Inflammatory macrophage treated with lipopolysaccharide for 1 hour (primary cell): ENCODE results near the gene ZNF205.
"Not testable (repeated sequence)": the region's sequence is repeated elsewhere in the genome, so short reads cannot be mapped to it uniquely, and the experiment has no call there.

Experiments
- DNase-seq, 2 donors: peaks; one replicate each; pipeline ENCODE4 v3.0.0-alpha.2; 2020 to 2022

The ZNF205 gene

GRCh38 chr16:3150346-3151218 lies 38.2 kb downstream of the ZNF205 start:
- peak; percentile 96 to 100 for DNase-seq

DNA sequence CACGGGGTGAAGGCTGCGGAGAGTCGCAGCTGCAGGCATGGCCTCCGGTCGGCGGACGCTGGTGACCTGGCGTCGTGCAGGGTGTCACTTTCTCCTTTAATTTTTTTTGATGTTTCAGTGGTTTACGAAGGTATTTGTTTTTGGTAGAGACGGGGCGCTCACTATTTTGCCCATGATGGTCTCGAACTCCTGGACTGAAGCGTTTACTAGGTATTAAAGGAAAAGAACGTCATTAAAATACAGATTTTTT lies 39.6 kb downstream of the ZNF205 start:
- DNase-seq = no peak

DNA sequence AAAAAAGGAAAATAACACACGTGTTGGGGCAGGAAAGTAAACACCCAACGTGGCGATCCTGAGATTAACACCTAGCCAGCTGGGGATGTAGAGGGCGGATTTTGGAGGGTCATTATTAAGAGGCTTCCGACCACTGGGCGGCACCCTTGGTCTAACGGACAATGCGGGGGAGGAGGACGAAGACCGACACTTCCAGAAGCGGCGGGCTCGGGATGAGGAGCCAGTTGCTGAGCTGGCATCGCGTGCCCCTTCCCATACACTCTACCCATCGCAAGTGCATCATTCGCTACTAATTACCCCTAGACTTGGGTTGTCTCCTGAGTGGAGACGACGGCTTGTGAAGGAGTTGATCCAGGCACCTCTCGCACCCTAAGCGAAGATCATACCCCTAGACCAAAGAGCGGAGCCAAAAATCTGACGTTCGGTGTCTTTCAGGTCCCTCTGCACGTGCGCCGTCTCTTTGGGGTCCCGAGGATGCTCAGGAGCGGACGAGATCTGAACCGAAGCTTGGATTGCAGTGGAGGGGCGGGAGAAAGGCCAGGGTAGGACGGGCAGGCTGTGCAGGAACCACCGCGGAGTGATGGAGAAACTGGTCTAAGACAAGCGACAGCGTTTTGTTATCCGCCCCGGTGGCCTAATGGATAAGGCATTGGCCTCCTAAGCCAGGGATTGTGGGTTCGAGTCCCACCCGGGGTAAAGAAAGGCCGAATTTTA lies 40.0 kb downstream of the ZNF205 start:
- peak; percentile 79 to 98 for DNase-seq

DNA sequence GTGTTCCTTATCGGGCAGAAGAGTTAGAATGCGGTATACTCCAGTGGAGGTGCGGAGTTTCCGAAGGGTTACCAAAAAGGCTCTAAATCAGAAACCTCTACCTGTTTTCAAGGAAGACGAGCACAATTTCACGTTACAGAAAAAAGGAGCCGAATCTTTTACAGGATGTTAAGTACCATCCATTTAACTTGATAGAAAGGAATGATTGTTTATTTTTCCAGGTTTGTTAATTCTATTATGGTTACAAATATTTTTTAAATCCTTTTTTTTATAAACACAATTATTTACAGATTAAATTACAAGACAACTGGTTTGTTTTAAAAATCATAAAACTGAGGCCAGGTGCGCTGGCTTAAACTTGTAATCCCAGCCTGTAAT lies 40.6 kb downstream of the ZNF205 start:
- no peak for DNase-seq

- no peak for DNase-seq
These were observed 42.8 kb downstream of the ZNF205 start for GRCh38 chr16:3155181-3155580.

DNA sequence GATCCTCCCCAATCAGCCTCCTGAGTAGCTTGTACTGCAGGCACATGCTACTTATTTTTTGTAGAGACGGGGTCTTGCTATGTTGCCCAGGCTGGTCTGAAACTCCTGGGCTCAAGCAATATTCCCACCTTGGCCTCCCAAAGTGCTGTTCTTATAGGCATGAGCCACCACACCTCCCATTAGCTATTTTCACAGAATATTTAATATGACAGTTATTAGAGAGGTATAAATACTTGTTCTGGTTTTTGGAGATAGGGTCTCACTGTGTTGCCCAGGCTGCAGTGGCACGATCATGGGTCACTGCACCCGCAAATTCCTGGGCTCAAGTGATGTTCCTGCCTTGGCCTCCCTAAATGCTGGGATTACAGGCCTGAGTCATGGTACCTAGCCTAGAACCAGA lies 43.6 kb downstream of the ZNF205 start:
- DNase-seq = no peak

GRCh38 chr16:3157229-3158025 lies 45.0 kb downstream of the ZNF205 start:
- DNase-seq = peak; percentile 81 to 90

DNA sequence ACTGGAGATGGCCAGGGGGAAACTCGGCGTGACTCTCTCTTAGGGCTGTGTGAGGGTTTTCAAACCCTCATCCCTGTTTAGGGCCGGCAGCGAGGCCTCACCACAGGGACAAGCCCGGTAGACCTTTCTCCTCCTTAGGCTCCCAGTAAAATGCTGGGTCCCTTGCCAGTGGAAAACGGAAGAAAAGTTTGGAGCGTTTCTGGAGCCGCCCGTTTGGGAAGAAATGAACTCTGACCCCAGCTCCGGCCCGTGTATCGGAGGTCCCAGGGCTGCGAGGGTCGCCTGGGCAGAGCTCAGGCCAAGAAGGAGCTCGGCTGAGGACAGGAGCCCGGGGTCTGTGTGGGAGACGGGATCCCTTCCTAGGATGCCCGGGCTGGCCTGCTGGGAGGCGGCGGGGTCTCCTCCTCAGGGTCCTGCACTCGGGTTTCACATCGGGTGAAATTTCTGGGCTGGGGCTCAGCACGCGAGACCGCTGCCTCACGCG lies 45.7 kb downstream of the ZNF205 start:
- no peak for DNase-seq

- DNase-seq = peak; percentile 74 to 87
These were observed 46.3 kb downstream of the ZNF205 start for GRCh38 chr16:3158510-3159314.

DNA sequence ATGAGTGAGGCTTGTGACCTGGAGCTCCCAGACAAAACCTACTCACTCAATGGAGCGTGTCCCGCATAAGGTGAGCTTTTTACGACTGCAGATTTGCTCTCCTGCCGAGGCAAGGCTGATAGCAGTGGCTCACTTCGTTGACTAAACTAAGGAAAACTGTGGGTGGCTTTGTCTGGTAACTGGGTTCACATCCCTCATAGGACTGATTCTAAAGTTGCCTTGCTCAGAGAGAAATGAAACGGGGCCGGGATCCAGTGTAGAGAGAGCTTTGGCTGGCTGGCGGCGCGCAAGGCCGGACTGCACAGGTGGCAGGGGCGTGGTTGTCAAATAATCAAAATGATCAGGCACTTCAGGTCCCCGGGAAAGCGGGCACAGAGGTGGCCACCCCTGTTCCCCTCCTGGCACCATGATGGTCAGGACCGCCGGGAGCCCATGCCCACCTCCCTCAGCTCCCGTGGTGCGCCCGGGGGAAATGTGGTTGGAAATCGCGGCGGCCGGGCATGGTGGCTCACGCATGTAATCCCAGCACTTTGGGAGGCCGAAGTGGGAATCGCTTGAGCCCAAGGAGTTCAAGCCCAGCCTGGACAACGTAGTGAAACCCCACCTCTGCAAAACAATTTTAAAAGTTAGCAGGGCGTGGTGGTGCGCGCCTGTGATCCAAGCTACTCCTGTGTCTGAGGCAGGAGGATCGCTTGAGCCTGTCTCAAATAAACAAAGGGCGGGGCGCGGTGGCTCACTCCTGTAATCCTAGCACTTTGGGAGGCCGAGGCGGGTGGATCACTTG lies 49.0 kb downstream of the ZNF205 start:
- DNase-seq = no peak

DNA sequence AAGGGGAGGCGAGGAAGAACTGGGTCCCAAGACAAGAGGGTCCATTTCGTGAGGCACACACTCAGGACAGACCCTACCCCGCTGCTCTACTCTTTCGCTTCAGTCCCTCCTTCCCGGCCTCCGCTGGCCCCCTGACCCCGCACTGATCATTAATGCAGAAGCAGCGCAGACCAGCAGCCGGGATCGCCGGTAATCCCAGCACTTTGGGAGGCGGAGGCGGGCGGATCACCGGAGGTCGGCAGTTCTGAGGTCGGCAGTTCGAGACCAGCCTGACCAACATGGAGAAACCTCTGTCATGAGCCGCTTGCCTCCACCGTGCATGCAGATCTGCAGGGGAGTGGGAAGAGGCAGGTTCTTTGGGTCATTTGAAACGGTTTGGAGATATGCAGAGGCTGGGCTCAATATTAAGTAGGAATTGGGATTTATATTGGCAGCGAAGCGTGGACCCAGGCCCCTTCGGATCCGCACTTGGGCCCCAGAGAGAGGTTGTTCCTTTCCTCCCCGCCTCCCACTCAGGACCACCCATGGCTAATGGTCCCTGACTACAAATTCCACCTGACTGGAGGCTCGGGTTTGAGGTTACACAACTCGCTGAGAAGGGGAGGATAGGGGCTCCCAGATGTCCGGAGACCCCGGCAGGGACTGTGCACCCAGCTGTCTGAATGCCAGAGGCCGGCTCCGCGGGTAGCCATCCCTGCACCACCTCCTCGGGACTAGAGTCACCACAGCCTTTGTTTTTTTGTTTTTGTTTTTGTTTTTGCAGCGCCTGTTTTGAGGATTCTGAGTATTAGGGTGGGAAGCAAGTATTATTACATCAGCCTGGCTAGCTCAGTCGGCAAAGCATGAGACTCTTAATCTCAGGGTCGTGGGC lies 52.0 kb downstream of the ZNF205 start:
- no peak for DNase-seq

- DNase-seq = no peak
These were observed 52.9 kb downstream of the ZNF205 start for GRCh38 chr16:3165111-3165822.

GRCh38 chr16:3166505-3166886 lies 54.1 kb downstream of the ZNF205 start:
- no peak for DNase-seq

DNA sequence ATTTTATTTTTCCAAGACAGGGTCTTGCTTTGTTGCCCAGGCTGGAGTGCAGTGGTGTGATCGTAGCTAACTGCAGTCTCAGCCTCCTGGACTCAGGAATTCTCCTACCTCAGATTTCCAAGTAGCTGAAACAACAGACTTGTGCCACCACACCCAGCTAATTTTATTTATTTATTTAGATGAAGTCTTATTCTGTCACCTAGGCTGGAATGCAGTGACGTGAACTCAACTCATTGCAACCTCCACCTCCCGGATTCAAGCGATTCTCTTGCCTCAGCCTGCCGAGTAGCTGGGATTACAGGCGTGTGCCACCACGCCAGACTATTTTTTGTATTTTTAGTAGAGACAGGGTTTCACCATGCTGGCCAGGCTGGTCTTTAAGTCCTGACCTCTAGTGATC lies 56.3 kb downstream of the ZNF205 start:
- DNase-seq = not testable (repeated sequence)
